NCI-H226 (cell line): ENCODE results near the gene IGF2R.
A peak's percentile ranks its signal among the peaks of the same experiment; 100 is the strongest.
"Not testable (repeated sequence)": the region's sequence is repeated elsewhere in the genome, so short reads cannot be mapped to it uniquely, and the experiment has no call there.

Experiments
- DNase-seq: peaks from one replicate; pipeline ENCODE4 v3.0.0-alpha.2; 2015

Gene IGF2R

DNA sequence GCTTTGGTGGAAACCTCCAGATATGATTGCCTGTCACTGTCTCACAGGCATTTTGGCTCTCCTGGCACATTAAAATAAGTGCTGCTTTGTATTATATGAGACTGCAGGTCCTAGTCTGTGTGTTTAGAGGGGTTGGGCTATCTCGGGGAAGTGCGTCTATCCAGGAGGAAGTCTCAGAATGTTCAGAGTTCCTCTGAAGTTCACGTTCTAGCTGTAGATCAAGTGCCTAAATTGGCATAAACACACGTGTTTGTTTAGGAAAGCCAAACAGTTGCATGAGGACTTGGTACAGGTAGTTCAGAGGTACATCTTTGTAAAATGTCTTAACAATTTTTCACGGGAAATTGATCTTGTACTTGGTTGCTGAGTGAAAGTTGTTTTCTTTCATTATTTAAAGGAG lies 116.3 kb downstream of the IGF2R start:
- DNase-seq = no peak

DNA sequence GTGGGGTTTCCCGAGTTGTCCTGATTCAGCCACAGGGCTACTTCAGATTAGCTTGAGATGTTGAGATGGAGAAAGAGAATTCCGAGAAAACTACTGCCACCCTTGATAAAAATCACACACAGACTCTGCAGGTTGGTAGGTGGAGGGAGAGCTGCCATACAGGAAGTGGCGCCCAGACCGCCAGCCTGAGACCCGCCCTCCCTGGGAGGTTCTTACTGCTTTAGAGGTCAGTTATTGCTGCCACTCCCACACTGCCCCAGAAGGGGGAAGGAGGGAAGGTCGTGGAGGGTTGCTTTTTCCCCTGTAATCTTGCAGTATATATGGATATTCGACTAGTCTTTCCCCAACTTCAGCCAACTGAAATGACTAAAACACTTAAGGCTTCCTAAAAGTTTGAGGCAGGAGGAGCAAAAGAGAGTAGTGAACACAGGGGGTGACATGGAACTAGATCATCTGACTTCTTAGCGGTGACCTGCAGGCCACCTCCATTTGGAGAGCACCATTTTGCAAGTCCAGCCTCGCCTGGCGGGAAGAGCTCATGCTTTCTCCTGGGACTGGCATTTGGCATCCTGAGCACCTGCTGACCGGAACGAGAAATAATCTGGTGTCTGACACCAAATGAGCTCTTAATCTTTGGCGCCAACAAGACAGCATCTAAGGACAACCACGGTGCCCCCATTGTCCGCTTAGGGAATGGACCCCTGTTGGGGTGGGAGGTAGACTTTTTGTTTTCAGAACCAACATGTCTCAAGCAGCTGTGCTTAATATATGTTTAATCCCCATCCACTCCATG lies 117.0 kb downstream of the IGF2R start:
- no peak for DNase-seq

DNA sequence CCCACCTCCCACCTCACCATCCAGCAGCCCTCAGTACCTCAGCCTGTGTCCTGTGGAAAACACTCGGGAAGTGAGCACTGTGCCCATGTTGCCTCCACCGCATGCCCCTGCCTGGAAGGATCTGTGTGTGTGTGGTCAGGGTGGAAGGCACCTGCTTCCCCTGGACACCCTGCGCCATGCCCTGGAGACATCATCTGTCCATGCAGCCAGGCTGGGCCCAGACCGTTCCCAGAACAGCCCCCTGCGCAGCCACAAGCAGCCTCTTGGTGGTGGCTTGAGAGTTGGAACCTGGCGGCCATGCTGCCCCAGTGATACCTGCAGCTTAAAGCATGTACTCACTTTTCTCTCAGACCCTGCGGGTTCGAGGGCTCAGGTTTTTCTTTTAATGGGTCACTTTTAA lies 117.9 kb downstream of the IGF2R start:
- no peak for DNase-seq

DNA sequence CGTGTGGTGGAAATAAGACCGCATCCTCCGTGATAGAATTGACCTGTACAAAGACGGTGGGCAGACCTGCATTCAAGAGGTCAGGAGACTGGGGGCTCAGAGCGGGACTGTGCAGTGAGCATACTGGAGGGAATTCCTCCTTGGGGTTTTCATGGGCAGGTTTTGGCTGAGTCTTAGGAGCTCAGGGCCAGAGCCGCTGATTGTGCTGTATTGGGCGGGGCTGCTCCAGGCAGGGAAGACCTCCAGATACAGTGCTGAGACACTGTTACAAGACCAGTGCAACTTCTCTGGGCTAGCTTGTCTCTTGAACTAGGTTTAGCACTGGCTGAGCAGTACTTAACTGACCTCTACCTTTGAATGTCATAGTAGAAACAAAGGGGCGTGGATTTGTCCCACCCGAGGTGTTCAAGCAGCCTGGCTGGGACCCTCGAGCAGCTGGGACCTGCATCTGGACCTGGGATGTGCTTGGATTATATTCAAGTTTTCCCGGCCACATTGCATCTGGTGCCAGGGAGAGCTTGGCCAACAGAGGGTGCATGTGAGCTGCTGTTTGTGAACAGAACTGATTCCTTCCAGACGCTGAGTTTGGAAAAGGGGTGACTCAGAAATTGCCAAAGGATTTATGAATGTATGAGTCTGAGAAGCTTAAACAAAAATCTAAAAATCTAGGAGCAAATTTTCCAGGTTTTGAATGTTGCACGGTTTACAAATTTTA lies 119.3 kb downstream of the IGF2R start:
- DNase-seq = peak; percentile 15

DNA sequence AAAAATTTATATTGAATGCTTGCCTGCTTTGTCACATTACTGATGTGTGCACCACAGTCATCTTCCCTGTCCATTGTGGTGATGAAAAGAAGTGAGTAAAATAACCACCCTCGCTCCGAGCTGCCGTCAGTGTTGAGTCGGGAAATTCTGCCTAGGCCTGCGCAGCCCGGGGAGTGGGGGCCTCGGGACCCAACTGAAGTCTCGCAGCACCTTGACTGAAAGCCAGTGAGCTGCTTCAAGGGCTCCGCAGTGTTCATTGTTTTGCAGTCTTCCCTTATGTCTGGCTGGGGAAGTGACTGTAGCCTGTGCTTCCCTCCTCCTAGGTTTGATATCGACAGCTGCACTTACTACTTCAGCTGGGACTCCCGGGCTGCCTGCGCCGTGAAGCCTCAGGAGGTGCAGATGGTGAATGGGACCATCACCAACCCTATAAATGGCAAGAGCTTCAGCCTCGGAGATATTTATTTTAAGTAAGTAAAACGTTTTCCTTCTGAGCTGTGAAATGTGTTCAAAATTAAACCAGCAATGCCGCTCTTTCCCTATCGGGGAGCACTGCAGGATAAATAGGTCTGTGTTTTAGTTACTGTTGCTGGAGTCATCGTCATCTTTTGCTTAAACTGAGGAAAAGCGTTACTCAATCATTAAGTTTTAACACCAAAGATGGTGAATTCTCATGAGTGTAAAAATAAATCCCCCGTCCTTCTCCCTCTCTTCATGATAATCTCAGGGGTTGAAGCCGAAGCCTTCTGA lies 120.1 kb downstream of the IGF2R start:
- DNase-seq = no peak

DNA sequence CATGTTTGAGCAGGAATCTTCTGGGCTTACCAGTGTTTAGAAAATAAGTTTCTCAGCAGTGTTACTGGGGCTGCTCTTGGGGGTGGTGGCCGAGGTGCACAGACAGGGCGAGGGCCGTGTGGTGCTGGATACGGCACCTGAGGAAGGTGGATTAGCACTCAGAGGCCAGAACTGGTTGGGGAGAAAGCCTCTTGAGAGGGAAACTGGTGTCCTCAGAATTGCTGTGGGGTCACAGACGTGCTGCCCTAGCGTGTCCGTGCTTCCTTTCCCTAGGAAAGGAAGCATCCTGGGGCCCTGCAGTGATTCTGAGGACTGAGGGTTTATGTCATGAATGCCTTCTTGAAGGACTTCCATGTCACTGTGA lies 120.6 kb downstream of the IGF2R start:
- no peak for DNase-seq

DNA sequence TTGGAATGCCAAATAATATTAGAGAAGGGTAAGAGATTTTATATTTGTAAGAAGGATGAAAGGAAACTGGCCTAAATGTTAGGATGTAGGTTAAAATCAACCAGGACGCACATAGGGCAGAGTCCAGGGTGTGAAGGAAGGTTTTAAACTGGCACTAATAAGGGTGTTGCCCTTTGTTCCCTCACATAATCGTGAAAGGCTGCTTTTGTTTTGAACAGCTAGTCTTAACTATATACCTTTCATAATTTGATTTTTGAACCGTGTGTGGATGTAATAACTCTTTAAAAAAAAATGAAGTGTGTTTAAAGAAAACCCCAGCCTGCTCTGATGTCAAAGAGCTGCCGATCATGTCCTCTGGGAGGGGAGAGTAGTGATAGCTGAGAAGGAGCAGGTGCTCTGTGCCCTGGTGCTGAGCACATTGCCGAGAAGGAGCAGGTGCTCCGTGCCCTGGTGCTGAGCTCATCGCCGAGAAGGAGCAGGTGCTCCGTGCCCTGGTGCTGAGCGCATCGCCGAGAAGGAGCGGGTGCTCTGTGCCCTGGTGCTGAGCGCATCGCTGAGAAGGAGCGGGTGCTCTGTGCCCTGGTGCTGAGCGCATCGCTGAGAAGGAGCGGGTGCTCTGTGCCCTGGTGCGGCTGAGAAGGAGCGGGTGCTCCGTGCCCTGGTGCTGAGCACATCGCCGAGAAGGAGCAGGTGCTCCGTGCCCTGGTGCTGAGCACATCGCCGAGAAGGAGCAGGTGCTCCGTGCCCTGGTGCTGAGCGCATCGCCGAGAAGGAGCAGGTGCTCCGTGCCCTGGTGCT lies 121.8 kb downstream of the IGF2R start:
- not testable (repeated sequence) for DNase-seq

DNA sequence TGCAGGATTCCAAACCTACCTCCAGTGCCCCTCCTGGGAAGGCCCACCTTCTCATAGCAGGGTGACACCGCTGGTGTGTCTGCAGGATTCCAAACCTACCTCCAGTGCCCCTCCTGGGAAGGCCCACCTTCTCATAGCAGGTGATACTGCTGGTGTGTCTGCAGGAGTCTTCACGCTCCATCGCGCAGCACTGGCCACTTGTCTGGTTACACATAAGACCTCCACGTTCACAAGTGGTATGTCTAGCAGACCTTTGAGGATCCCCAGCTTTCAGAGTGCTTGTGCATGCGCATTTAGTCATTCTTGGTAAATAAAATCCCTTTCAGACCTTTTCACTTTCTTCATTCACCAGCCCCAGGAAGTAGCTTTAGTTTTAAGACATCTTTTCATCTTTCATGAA lies 123.3 kb downstream of the IGF2R start:
- DNase-seq = not testable (repeated sequence)

DNA sequence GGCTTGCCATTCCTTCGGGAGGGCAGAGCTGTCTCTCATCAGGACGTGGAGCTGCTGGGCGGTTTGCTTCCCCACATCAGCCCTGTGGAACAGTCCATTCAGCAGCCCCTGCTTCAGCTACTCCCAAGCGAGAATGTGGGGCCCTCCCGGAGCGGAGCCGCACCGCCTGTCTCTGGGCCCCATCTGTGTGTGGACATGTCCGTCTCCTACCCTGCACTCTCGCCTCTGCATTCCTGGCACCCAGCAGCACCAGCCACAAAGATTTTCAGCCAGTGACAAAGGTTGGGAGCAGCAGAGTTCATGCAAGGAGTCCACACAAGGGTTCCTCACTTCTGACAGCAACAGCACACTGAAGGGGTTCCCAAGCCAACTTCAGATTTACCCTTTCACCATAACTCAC lies 123.7 kb downstream of the IGF2R start:
- DNase-seq = no peak

DNA sequence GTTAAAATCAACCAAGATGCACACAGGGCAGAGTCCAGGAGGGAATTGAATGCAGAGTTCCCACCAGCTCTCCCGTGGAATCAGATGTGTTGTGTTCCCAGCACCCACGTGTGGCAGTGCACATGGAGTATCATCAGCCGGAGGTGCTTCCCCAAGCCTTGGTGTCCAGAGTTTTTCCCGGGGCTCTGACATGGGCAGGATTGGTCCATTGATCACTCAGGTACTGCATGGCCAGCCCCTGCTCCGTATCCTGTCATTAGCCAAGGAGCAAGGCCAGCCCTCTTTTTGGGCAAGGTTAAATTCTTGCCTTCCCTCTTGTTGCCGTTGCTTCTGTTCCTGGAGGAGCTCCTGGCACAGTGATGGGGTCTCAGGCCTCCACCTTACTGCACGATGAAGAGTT lies 124.2 kb downstream of the IGF2R start:
- no peak for DNase-seq

DNA sequence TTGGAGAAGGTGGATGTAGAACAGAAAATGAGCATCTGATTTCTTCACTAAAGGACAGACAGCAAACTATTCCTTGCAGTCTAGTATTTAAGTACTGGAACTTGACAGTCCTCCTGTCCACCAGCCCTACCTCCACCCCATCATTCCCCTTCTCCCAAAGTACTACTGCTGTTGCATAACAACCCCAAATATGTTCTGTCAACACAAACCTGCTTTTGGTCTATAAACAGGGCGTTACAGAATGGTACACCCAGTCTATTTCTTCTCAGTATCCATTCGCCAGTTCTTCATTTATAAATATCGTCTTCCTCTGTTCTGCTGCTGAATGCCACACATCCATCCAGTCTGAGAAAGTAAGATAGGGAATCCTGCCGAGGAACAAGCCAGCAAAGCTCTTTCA lies 125.1 kb downstream of the IGF2R start:
- no peak for DNase-seq

DNA sequence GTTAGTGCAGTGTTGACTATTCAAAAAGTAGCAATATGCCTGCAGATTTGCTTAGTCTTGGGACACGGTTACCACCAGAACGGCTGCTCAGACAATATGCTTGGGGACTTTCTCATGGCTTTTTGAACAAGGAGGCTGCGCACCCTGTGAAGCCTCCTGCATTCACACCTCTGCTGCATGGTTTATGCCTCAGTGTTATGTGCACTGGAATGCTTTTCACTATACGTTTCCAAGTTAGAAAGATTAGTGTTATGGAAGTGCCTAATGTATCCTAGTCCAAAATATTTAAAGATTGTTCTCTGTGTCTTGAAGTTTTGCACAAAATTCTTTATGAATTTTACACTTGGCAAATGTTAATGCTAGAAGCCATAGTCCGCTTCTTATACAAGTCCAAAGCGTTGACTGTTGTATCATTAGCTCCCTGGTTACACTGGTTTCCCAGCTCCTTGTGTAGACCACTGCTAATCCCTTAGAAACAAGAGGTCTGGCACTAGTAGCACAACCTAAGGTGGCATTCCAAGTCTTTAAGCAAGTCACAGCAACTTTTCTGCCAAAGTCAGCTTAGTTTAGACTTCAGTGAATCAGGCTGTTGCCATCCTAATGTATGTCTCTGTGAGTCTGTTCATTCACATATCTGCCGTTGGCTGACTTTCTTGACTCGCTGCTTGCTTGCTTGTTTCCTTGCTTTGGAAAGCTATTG lies 126.4 kb downstream of the IGF2R start:
- no peak for DNase-seq

DNA sequence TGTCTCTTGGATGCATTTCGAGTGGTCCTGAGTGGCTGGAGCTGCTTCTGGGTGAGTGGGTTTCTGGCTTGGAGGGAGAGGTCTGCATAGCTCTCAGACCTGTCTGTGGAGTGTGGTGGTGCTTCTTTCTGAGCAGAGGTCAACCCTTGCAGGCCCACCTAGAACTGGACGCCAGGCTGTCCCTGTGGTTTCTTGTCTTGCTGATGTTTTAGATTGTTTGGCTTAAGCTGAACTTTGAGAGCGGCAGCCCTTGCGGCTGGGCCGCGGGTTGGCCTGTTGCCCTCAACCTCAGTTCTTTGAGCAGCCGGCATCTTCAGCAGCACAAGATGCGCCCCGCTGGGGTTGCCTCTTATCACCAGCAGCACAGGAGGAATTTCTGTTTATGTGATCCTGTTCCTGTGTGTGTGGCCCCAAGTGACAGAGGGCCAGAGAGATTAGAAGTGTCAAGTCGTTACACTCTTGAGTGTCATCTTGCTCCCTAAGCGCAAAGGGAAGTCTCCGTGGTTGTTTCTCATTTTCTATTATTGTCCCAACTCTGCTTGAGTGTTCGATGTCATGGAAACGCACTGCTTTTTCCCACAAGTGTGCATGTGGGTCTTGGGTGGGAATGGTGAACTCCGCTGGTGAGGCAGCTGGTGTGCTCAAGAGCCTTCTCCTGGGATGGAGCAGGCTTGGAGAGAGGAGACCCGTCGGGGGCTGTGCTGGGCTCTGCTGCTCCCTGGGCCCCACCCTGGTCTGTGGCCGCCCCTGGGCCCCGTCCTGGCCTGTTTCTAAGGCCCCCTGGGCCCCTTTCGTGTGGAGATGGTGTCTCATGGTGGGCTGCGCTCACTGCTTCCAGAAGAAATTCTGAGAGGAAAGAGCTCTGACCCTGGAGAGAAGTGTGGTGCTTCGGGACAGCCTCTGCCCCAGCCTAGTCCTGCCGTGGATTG lies 132.7 kb downstream of the IGF2R start:
- DNase-seq = no peak

DNA sequence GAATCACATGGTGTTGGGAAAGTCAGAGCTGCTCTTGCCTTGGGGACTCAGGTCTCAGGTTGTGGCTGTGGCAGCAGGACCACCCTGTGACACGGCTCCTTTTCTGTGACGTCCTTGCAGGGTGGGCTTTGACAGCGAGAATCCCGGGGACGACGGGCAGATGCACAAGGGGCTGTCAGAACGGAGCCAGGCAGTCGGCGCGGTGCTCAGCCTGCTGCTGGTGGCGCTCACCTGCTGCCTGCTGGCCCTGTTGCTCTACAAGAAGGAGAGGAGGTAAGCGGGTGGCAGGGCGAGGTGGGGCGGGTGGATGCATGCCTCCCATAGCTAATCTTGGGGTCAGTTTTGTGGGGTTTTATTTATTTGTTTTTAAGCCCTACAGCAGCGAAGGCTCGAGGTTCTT lies 133.5 kb downstream of the IGF2R start:
- no peak for DNase-seq

DNA sequence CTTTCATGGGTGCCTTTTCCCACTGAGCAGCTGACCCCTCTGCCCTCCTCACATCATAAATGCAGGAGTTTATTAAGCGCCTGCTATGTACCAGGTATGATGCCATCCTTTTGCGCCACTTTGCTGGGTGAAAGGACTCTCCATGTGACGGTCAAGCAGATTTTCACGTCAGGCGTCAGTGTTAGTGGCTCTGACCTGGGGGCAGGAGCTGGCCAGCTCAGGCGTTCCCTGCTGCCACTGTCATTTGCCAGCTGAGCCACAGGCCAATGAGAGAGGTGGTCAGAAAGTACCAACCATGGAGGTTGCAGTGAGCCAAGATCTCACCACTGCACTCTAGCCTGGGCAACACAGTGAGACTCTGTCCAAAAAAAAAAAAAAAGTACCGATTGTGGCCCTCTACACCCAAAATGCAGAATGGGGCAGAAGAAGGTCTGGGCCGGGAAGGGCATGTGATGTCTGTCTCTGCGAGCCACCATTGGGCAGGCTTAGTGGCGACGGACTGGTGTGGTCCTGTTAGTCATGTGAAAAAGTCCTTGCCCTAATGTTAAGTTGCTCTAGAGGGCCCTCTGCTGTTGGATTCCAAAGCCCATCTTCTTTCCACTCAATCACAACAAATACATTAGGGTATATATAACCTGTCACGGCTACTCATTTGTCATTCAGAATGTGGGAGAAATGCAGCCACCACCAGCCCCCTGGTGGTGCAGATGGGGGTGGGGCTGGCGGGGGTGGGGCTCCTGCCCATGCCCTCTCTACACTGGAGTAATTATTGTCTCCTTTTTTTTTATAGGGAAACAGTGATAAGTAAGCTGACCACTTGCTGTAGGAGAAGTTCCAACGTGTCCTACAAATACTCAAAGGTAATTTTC lies 134.3 kb downstream of the IGF2R start:
- no peak for DNase-seq

DNA sequence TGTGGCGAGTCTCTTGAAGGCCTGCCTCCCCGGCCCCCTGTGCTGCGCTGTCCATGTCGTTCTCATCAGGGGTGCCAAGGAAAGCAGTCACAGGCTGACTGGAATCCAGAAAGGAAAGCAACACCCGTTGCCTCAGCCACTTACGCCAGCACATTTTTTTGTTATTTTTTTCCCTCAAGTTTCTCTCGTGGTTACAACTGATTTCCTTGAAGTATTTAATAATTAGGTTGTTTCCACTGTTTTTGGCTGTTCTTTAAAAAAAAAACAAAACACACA lies 134.9 kb downstream of the IGF2R start:
- DNase-seq = no peak

DNA sequence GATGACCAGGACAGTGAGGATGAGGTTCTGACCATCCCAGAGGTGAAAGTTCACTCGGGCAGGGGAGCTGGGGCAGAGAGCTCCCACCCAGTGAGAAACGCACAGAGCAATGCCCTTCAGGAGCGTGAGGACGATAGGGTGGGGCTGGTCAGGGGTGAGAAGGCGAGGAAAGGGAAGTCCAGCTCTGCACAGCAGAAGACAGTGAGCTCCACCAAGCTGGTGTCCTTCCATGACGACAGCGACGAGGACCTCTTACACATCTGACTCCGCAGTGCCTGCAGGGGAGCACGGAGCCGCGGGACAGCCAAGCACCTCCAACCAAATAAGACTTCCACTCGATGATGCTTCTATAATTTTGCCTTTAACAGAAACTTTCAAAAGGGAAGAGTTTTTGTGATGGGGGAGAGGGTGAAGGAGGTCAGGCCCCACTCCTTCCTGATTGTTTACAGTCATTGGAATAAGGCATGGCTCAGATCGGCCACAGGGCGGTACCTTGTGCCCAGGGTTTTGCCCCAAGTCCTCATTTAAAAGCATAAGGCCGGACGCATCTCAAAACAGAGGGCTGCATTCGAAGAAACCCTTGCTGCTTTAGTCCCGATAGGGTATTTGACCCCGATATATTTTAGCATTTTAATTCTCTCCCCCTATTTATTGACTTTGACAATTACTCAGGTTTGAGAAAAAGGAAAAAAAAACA lies 136.1 kb downstream of the IGF2R start:
- no peak for DNase-seq

DNA sequence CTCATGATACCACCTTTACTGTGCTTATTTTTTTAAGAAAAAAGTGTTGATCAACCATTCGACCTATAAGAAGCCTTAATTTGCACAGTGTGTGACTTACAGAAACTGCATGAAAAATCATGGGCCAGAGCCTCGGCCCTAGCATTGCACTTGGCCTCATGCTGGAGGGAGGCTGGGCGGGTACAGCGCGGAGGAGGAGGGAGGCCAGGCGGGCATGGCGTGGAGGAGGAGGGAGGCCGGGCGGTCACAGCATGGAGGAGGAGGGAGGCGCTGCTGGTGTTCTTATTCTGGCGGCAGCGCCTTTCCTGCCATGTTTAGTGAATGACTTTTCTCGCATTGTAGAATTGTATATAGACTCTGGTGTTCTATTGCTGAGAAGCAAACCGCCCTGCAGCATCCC lies 137.1 kb downstream of the IGF2R start:
- DNase-seq = no peak

DNA sequence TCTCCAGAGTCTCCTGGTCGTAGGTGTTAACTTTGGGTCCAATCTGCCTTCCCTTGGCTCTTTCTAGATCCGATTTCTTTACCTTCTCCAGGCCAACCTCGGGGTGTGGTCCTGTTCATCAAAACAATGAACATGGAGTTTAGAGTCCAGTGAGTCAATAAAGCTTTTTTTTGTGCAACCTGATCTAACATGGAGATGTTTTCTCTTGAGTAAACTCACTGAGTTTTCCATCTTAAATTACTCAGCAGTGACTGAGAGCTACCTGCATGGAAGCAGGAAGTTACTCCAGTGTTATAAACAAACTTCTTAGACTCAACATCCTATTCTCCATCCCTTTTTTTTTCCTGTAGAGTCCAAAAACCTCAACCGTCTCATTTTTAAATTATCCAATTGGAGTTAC lies 137.8 kb downstream of the IGF2R start:
- no peak for DNase-seq

DNA sequence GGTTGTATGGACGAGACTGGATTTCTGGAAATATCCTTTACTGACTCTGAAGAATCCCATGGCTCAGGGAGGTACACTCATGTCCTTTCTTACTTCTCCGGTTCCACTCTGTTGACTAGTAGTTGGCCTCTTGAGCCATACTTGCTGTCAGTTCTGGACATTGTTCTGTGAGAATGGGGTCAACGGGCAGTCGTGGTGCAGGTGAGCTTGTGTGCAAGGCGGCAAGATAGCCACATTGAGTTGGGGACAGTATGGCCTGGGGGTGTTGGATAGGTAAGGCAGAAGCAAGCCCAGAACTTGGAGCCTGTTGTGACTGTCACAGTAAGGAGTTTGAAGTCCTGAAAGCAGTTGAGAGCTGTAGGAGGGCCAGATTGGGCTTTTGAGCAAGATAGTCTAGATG lies 139.2 kb downstream of the IGF2R start:
- DNase-seq = no peak
